Subcutaneous adipose tissue (tissue), 4 donors: Measurements from ENCODE around the gene DLEC1. TPM values are rescaled to one million over a fixed set of nuclear protein-coding genes. Genes with fewer than 3 reads are reported as not detected.

ENCODE experiments used
- CTCF ChIP-seq: fragments of 450-650 bp; IDR thresholded peaks from one replicate; pipeline ENCODE4 v1.5.1; 2016; ENCODE audit warnings: low read depth, mild to moderate bottlenecking, control low read depth, antibody characterized with exemption, moderate library complexity
- total RNA-seq, 4 donors: library from RNA; depleted of rRNA; stranded (reverse); fragments of >200 nt; gene quantifications; one replicate each; pipeline ENCODE4 v1.1.0, GENCODE V29; 2016

DLEC1 gene
- total RNA-seq, 4 donors from 2014 or later, result 0.85 to 1.3 (median 1.2) TPM

GRCh38 chr3:38030126-38031021 is 8.6 kb upstream of the DLEC1 start:
- no peak for TF ChIP-seq CTCF

GRCh38 chr3:38031022-38031994 is 7.7 kb upstream of the DLEC1 start:
- TF ChIP-seq CTCF, result no peak

GRCh38 chr3:38032328-38032865 is 6.6 kb upstream of the DLEC1 start:
- no peak for TF ChIP-seq CTCF

DNA sequence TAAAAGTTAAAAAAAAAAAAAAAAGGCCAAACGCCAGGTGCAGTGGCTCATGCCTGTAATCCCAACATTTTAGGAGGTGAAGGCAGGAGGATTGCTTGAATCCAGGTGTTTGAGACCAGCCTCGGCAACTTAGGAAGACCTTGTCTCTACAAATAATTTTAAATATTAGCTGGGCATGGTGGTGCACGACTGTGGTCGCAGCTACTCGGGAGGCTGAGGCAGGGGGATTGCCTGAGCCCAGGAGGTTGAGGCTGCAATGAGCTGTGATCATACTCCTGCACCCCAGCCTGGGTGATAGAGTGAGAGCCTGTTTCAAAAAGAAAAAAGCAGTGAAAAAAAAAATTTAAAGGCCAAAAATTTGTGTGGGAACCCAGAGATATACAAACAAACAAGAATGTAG is 2.7 kb upstream of the DLEC1 start:
- TF ChIP-seq CTCF, result no peak

GRCh38 chr3:38036906-38037305 is 2.1 kb upstream of the DLEC1 start:
- TF ChIP-seq CTCF, result no peak

GRCh38 chr3:38038447-38038911 is 529 bp upstream of the DLEC1 start:
- no peak for TF ChIP-seq CTCF
